Measurements from ENCODE around the gene GLI3.

GRCh38 chr7:42202601-42203000 lies 34.4 kb downstream of the GLI3 start:
- TF ChIP-seq CTCF (IDR thresholded peaks at IDR 0.05; ENCODE audit: insufficient read depth, low read depth, low read length) = no peak
- no peak for TF ChIP-seq EZH2 (IDR thresholded peaks at IDR 0.05; ENCODE audit: insufficient read depth, low read length)
